ENCODE results near the gene IFNL2.

The IFNL2 gene

GRCh38 chr19:39304185-39304513 is 36.0 kb downstream of the IFNL2 start:
- no peaks in the 10 kb centered on the region for H3K36me3 ChIP-seq
- no peak overlapping the region for H3K27ac ChIP-seq
- H3K27me3 ChIP-seq: peaks cover 7 to 57% of the 10 kb centered on the region in 2 donors
- no peak for TF ChIP-seq CTCF (IDR thresholded peaks at IDR 0.05)
- no peaks in the 10 kb centered on the region for H3K9me3 ChIP-seq
- H3K4me3 ChIP-seq: no peak overlapping the region
- no peak for DNase-seq
- intact Hi-C loops (cut with DNase I; ENCODE audit: low total_unique reads): no loop called here
- H3K4me1 ChIP-seq: peaks cover 0 to 12% (median 9%) of the 10 kb centered on the region in 4 donors

- peaks cover 0 to 12% (median 9%) of the 10 kb centered on the region in 4 donors for H3K4me1 ChIP-seq
- peak in 1 of 2 donors; percentile 39 for DNase-seq
- H3K4me3 ChIP-seq: no peak overlapping the region
- H3K36me3 ChIP-seq: no peaks in the 10 kb centered on the region
- intact Hi-C loops (cut with DNase I; ENCODE audit: low total_unique reads): no loop called here
- no peak overlapping the region for H3K27ac ChIP-seq
- H3K9me3 ChIP-seq: no peaks in the 10 kb centered on the region
- peaks cover 7 to 57% of the 10 kb centered on the region in 2 donors for H3K27me3 ChIP-seq
- TF ChIP-seq CTCF (IDR thresholded peaks at IDR 0.05): no peak
These were observed 36.7 kb downstream of the IFNL2 start for GRCh38 chr19:39304701-39305571.

- intact Hi-C loops (cut with DNase I; ENCODE audit: low total_unique reads): no loop called here
- no peak for TF ChIP-seq CTCF (IDR thresholded peaks at IDR 0.05)
- H3K27me3 ChIP-seq: peaks cover 7 to 60% of the 10 kb centered on the region in 2 donors
- DNase-seq: no peak
- no peaks in the 10 kb centered on the region for H3K9me3 ChIP-seq
- H3K4me3 ChIP-seq: no peak overlapping the region
- H3K4me1 ChIP-seq: peaks cover 0 to 12% (median 9%) of the 10 kb centered on the region in 4 donors
- no peaks in the 10 kb centered on the region for H3K36me3 ChIP-seq
- no peak overlapping the region for H3K27ac ChIP-seq
These were observed 37.9 kb downstream of the IFNL2 start for GRCh38 chr19:39306075-39306474.

- Histone ChIP-seq H3K27ac (no peak overlapping the region), H3K4me3 (peak overlapping the region in 1 of 2 donors; percentile 8), H3K27me3 (peaks cover 7 to 64% of the 10 kb centered on the region in 2 donors), H3K9me3 (no peaks in the 10 kb centered on the region), H3K4me1 (peaks cover 0 to 12% (median 9%) of the 10 kb centered on the region in 4 donors), H3K36me3 (no peaks in the 10 kb centered on the region)
- intact Hi-C loops (cut with DNase I; ENCODE audit: low total_unique reads): no loop called here
- TF ChIP-seq CTCF (IDR thresholded peaks at IDR 0.05): no peak
- peak in 1 of 2 donors; percentile 54 for DNase-seq
These were observed 39.0 kb downstream of the IFNL2 start for GRCh38 chr19:39307046-39307821.

- H3K36me3 ChIP-seq: no peaks in the 10 kb centered on the region
- intact Hi-C loops (cut with DNase I; ENCODE audit: low total_unique reads): no loop called here
- peak in 1 of 2 donors; percentile 56 for DNase-seq
- H3K9me3 ChIP-seq: no peaks in the 10 kb centered on the region
- H3K4me3 ChIP-seq: no peak overlapping the region
- no peak overlapping the region for H3K27ac ChIP-seq
- H3K4me1 ChIP-seq: peaks cover 0 to 12% (median 9%) of the 10 kb centered on the region in 4 donors
- TF ChIP-seq CTCF (IDR thresholded peaks at IDR 0.05): no peak
- H3K27me3 ChIP-seq: peaks cover 7 to 68% of the 10 kb centered on the region in 2 donors
These were observed 39.8 kb downstream of the IFNL2 start for GRCh38 chr19:39307822-39308530.
